Lower leg skin (tissue), 3 donors: Measurements from ENCODE around the gene LCE4A.

Experiments used
- POLR2A ChIP-seq, 2 donors: fragments of 450-650 bp; IDR thresholded peaks; one replicate each; pipeline ENCODE4 v1.6.1; 2016 to 2017; ENCODE audit warnings: antibody characterized with exemption in 2 of 2, mild to moderate bottlenecking in 1 of 2, moderate library complexity in 1 of 2
- TF ChIP-seq, protein P1 (sequence below), 3 donors: fragments of 450-650 bp; IDR thresholded peaks; one replicate each; pipeline ENCODE4 v1.5.1; 2016; ENCODE audit warnings: antibody characterized with exemption in 3 of 3, mild to moderate bottlenecking in 3 of 3, moderate library complexity in 2 of 3

DNA sequence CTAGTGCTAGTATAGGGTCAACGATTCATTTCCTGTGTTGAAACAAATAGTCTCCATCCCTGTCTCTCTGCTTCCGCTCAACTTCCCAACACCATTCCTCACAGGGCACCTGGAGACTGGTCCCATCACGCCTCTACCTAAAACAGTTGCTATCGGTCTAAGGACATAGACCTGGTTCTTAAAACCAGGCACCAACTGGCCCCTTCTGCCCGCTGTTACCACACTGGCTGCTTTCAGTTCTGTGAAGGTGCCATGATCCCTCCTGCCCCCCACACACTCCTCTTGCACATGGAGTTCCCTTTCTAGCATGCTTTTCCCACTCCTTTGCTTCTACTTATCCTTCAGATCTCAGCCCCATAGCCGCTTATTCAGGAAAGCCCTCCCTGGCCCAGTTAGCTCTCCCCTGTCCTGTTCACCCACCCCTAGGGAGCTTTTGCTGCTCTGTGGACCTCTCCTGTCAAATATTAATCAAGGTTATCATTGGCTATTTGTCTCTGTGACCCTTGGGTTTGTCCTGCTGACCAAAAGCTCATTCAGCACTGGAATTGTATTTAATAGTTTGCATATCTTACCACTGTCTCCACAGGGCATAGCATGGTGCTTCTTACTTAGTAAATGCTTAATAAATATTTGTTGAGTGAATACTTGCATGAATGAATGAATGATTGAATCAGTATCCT lies 37.9 kb downstream of the LCE4A start:
- TF ChIP-seq, protein P1, sequence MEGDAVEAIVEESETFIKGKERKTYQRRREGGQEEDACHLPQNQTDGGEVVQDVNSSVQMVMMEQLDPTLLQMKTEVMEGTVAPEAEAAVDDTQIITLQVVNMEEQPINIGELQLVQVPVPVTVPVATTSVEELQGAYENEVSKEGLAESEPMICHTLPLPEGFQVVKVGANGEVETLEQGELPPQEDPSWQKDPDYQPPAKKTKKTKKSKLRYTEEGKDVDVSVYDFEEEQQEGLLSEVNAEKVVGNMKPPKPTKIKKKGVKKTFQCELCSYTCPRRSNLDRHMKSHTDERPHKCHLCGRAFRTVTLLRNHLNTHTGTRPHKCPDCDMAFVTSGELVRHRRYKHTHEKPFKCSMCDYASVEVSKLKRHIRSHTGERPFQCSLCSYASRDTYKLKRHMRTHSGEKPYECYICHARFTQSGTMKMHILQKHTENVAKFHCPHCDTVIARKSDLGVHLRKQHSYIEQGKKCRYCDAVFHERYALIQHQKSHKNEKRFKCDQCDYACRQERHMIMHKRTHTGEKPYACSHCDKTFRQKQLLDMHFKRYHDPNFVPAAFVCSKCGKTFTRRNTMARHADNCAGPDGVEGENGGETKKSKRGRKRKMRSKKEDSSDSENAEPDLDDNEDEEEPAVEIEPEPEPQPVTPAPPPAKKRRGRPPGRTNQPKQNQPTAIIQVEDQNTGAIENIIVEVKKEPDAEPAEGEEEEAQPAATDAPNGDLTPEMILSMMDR (IDR thresholded peaks at IDR 0.05): no peak
- no peak for TF ChIP-seq POLR2A (IDR thresholded peaks at IDR 0.05)
